ENCODE data around the gene IFI6. TPM values are rescaled to one million over a fixed set of nuclear protein-coding genes. Genes with fewer than 3 reads are reported as not detected.

IFI6 gene
- total and polyA plus RNA-seq, 2 of the 13 experiments (the other 11 are each of a cell fraction or from before 2014, with no cell fraction given) = 12.9 to 13.2 TPM

DNA sequence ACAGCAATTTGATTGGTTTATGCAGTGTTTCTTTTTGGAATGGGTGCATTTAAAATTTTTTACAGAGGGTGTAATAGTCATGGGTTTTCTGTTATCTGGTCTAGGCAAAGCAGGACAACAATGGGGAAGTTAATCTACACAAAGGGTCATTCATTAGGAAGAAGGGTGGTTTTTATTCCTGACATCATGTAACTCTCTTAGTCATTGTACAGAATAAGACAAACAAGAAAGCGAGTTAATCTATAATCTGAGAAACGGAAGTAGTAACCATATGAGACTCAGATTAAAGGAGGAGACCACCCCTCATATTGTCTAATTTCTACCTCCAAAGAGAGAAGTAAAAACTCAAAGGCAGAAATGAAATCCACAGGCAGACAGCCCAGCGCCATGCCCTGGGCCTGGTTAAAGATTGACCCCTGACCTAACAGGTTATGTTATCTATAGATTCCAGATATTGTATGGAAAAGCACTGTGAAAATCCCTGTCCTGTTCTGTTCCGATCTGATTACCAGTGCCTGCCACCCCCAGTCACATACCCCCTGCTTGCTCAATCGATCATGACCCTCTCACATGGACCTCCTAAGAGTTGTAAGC lies 10.5 kb upstream of the IFI6 start (continued):
- TF ChIP-seq ZNF816 (CRISPR knock-in tag; IDR thresholded peaks at IDR 0.05; ENCODE audit: borderline replicate concordance) (no peak), CREB1 (IDR thresholded peaks at IDR 0.05) (no peak), CREB1 (CRISPR knock-in tag; IDR thresholded peaks at IDR 0.05) (peak; percentile 46; the same call in 1 of the 2 replicates), SMAD9 (CRISPR knock-in tag; IDR thresholded peaks at IDR 0.05) (no peak), ZNF260 (CRISPR knock-in tag; IDR thresholded peaks at IDR 0.05; ENCODE audit: borderline replicate concordance, low read depth) (no peak), ZNF232 (CRISPR knock-in tag; IDR thresholded peaks at IDR 0.05; ENCODE audit: borderline replicate concordance) (no peak), GATAD2A (CRISPR knock-in tag; IDR thresholded peaks at IDR 0.05) (peak; percentile 54), ZNF564 (CRISPR knock-in tag; IDR thresholded peaks at IDR 0.05) (no peak), PHF21A (CRISPR knock-in tag; IDR thresholded peaks at IDR 0.05) (peak; percentile 42), CBX2 (IDR thresholded peaks at IDR 0.05; ENCODE audit: low read depth, low read length) (no peak), CBX2 (CRISPR knock-in tag; IDR thresholded peaks at IDR 0.05; ENCODE audit: low read depth) (no peak), SOX6 (IDR thresholded peaks at IDR 0.05) (no peak), SOX6 (CRISPR knock-in tag; IDR thresholded peaks at IDR 0.05) (peak; percentile 39; the same call in 1 of the 2 replicates), ZNF773 (CRISPR knock-in tag; IDR thresholded peaks at IDR 0.05; ENCODE audit: borderline replicate concordance) (no peak), NR2C2 (CRISPR knock-in tag; IDR thresholded peaks at IDR 0.05; ENCODE audit: borderline replicate concordance) (peak; percentile 41; the same call in 1 of the 2 replicates), RXRB (CRISPR knock-in tag; IDR thresholded peaks at IDR 0.05; ENCODE audit: borderline replicate concordance) (0 out of 2 replicates have a peak, but pooled peaks have one; percentile 17), ZNF781 (CRISPR knock-in tag; IDR thresholded peaks at IDR 0.05; ENCODE audit: borderline replicate concordance, not compliant biosample characterization) (no peak), KDM1A (CRISPR knock-in tag; IDR thresholded peaks at IDR 0.05) (no peak), ETV6 (CRISPR knock-in tag; conservative IDR thresholded peaks at IDR 0.05) (no peak), ZNF337 (CRISPR knock-in tag; IDR thresholded peaks at IDR 0.05; ENCODE audit: borderline replicate concordance, low read depth) (no peak), ZNF17 (CRISPR knock-in tag; IDR thresholded peaks at IDR 0.05) (no peak), ZNF292 (CRISPR knock-in tag; IDR thresholded peaks at IDR 0.05; ENCODE audit: borderline replicate concordance, low read depth) (no peak)
- TF ChIP-seq, protein P1, sequence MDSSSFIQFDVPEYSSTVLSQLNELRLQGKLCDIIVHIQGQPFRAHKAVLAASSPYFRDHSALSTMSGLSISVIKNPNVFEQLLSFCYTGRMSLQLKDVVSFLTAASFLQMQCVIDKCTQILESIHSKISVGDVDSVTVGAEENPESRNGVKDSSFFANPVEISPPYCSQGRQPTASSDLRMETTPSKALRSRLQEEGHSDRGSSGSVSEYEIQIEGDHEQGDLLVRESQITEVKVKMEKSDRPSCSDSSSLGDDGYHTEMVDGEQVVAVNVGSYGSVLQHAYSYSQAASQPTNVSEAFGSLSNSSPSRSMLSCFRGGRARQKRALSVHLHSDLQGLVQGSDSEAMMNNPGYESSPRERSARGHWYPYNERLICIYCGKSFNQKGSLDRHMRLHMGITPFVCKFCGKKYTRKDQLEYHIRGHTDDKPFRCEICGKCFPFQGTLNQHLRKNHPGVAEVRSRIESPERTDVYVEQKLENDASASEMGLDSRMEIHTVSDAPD (CRISPR knock-in tag; IDR thresholded peaks at IDR 0.05) = no peak
- TF ChIP-seq, protein P2, sequence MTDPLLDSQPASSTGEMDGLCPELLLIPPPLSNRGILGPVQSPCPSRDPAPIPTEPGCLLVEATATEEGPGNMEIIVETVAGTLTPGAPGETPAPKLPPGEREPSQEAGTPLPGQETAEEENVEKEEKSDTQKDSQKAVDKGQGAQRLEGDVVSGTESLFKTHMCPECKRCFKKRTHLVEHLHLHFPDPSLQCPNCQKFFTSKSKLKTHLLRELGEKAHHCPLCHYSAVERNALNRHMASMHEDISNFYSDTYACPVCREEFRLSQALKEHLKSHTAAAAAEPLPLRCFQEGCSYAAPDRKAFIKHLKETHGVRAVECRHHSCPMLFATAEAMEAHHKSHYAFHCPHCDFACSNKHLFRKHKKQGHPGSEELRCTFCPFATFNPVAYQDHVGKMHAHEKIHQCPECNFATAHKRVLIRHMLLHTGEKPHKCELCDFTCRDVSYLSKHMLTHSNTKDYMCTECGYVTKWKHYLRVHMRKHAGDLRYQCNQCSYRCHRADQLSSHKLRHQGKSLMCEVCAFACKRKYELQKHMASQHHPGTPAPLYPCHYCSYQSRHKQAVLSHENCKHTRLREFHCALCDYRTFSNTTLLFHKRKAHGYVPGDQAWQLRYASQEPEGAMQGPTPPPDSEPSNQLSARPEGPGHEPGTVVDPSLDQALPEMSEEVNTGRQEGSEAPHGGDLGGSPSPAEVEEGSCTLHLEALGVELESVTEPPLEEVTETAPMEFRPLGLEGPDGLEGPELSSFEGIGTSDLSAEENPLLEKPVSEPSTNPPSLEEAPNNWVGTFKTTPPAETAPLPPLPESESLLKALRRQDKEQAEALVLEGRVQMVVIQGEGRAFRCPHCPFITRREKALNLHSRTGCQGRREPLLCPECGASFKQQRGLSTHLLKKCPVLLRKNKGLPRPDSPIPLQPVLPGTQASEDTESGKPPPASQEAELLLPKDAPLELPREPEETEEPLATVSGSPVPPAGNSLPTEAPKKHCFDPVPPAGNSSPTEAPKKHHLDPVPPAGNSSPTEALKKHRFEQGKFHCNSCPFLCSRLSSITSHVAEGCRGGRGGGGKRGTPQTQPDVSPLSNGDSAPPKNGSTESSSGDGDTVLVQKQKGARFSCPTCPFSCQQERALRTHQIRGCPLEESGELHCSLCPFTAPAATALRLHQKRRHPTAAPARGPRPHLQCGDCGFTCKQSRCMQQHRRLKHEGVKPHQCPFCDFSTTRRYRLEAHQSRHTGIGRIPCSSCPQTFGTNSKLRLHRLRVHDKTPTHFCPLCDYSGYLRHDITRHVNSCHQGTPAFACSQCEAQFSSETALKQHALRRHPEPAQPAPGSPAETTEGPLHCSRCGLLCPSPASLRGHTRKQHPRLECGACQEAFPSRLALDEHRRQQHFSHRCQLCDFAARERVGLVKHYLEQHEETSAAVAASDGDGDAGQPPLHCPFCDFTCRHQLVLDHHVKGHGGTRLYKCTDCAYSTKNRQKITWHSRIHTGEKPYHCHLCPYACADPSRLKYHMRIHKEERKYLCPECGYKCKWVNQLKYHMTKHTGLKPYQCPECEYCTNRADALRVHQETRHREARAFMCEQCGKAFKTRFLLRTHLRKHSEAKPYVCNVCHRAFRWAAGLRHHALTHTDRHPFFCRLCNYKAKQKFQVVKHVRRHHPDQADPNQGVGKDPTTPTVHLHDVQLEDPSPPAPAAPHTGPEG (CRISPR knock-in tag; IDR thresholded peaks at IDR 0.05) = no peak
